Measurements from ENCODE around the gene BMI1.

The BMI1 gene

GRCh38 chr10:22340329-22341189, 19.7 kb downstream of the BMI1 start:
- H3K27ac ChIP-seq, result peak overlapping the region; percentile 74
- no peak for TF ChIP-seq CTCF (IDR thresholded peaks at IDR 0.05)
- peak; percentile 87; the same call in 1 of the 2 replicates for TF ChIP-seq ZFX (IDR thresholded peaks at IDR 0.05; ENCODE audit: borderline replicate concordance)

GRCh38 chr10:22341190-22341925, 20.5 kb downstream of the BMI1 start:
- TF ChIP-seq CTCF (IDR thresholded peaks at IDR 0.05), result no peak
- no peak for TF ChIP-seq ZFX (IDR thresholded peaks at IDR 0.05; ENCODE audit: borderline replicate concordance)
- peak overlapping the region; percentile 74 for H3K27ac ChIP-seq

- TF ChIP-seq CTCF (IDR thresholded peaks at IDR 0.05) (no peak), ZFX (IDR thresholded peaks at IDR 0.05; ENCODE audit: borderline replicate concordance) (no peak)
- no peak overlapping the region for H3K27ac ChIP-seq
These were observed 21.0 kb downstream of the BMI1 start for GRCh38 chr10:22341926-22342196.

GRCh38 chr10:22342421-22342820, 21.5 kb downstream of the BMI1 start:
- no peak overlapping the region for H3K27ac ChIP-seq
- TF ChIP-seq ZFX (IDR thresholded peaks at IDR 0.05; ENCODE audit: borderline replicate concordance), result no peak
- no peak for TF ChIP-seq CTCF (IDR thresholded peaks at IDR 0.05)

- no peak overlapping the region for H3K27ac ChIP-seq
- TF ChIP-seq CTCF (IDR thresholded peaks at IDR 0.05) (no peak), ZFX (IDR thresholded peaks at IDR 0.05; ENCODE audit: borderline replicate concordance) (no peak)
These were observed 22.8 kb downstream of the BMI1 start for GRCh38 chr10:22343731-22344130.

GRCh38 chr10:22344249-22344648, 23.4 kb downstream of the BMI1 start:
- TF ChIP-seq ZFX (IDR thresholded peaks at IDR 0.05; ENCODE audit: borderline replicate concordance) (no peak), CTCF (IDR thresholded peaks at IDR 0.05) (no peak)
- H3K27ac ChIP-seq, result no peak overlapping the region

GRCh38 chr10:22344781-22345300, 23.9 kb downstream of the BMI1 start:
- TF ChIP-seq CTCF (IDR thresholded peaks at IDR 0.05), result no peak
- TF ChIP-seq ZFX (IDR thresholded peaks at IDR 0.05; ENCODE audit: borderline replicate concordance), result no peak

More at GRCh38 chr10:22344781-22345300, 23.9 kb downstream of the BMI1 start:
- H3K27ac ChIP-seq, result no peak overlapping the region
